ENCODE results near the gene S100A11. TPM values are rescaled to one million over a fixed set of nuclear protein-coding genes. Genes with fewer than 3 reads are reported as not detected.

S100A11 gene
- total and polyA plus RNA-seq, 7 experiments from 2014 or later: 28.6 to 442 (median 189) TPM

- Mint-ChIP-seq H3K9me3 (peaks cover 0 to 1% (median 0%) of the 10 kb centered on the region in 11 donors), H3K27ac (no peak overlapping the region), H3K36me3 (no peaks in the 10 kb centered on the region), H3K4me3 (no peak overlapping the region), H3K27me3 (peaks cover 38 to 63% (median 43%) of the 10 kb centered on the region in 5 donors), H3K4me1 (no peaks in the 10 kb centered on the region)
- intact Hi-C loops (cut with micrococcal nuclease): no loop called here
- Histone ChIP-seq H3K36me3 (ENCODE audit: control insufficient read depth in 2 of 3, insufficient read depth in 3 of 3, low read length in 3 of 3) (no peaks in the 10 kb centered on the region), H3K9me3 (ENCODE audit: control insufficient read depth in 2 of 3, low read length in 3 of 3) (no peaks in the 10 kb centered on the region), H3K4me3 (ENCODE audit: low read length) (no peak overlapping the region), H3K27me3 (ENCODE audit: control insufficient read depth in 2 of 2, insufficient read depth in 2 of 2, low read length in 2 of 2) (peaks cover 0 to 7% of the 10 kb centered on the region in 2 donors), H3K4me1 (ENCODE audit: control insufficient read depth in 2 of 2, insufficient read depth in 2 of 2, low read length in 2 of 2) (no peaks in the 10 kb centered on the region), H3K27ac (ENCODE audit: low read depth, low read length) (no peak overlapping the region)
- POLR2A ChIA-PET: no interaction called here
- ATAC-seq (no peak), DNase-seq (no peak)
- CTCF ChIA-PET: no interaction called here
Measured at GRCh38 chr1:152071123-152071522, 34.3 kb upstream of the S100A11 start.

GRCh38 chr1:152067929-152068328 lies 31.1 kb upstream of the S100A11 start:
- H3K9me3 ChIP-seq (ENCODE audit: control insufficient read depth in 2 of 3, low read length in 3 of 3): no peaks in the 10 kb centered on the region
- H3K36me3 Mint-ChIP-seq: no peaks in the 10 kb centered on the region
- H3K9me3 Mint-ChIP-seq: peaks cover 0 to 1% (median 0%) of the 10 kb centered on the region in 11 donors
- H3K4me3 Mint-ChIP-seq: no peak overlapping the region
- no peaks in the 10 kb centered on the region for H3K4me1 ChIP-seq (ENCODE audit: control insufficient read depth in 2 of 2, insufficient read depth in 2 of 2, low read length in 2 of 2)
- ATAC-seq (no peak), DNase-seq (no peak)
- peaks cover 33 to 51% (median 43%) of the 10 kb centered on the region in 5 donors for H3K27me3 Mint-ChIP-seq
- H3K27me3 ChIP-seq (ENCODE audit: control insufficient read depth in 2 of 2, insufficient read depth in 2 of 2, low read length in 2 of 2): peaks cover 0 to 7% of the 10 kb centered on the region in 2 donors
- no peak overlapping the region for H3K27ac Mint-ChIP-seq
- no peaks in the 10 kb centered on the region for H3K36me3 ChIP-seq (ENCODE audit: control insufficient read depth in 2 of 3, insufficient read depth in 3 of 3, low read length in 3 of 3)
- no peak overlapping the region for H3K27ac ChIP-seq (ENCODE audit: low read depth, low read length)
- no peaks in the 10 kb centered on the region for H3K4me1 Mint-ChIP-seq
- POLR2A ChIA-PET: interaction anchor here (0.5 kb wide), 1 partner anchor 44 kb away, joined by 4 read pairs; no protein-coding TSS in a partner anchor
- CTCF ChIA-PET: interaction anchor here (0.6 kb wide), 1 partner anchor 19 kb away, joined by 3 read pairs; no protein-coding TSS in a partner anchor
- no peak overlapping the region for H3K4me3 ChIP-seq (ENCODE audit: low read length)
- intact Hi-C loops (cut with micrococcal nuclease): no loop called here

DNA sequence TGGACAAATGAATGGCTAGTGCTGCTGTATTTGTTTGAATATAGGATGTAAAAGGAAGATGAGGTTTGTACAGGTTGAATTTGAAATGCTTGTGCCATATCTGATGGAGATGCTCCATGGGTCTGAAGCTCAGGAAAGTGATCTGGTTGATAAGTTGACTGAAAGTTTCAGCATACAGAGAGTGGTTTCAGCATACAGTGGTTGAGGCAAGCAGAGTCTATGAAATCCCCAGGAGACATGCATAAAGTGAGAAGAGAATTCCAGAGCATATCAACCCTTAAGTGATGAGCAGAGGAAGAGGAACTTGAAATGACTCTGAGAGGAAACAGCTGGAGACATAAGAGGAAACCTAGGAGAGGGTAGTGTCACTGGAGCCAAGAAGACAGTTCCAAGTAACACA lies 30.3 kb upstream of the S100A11 start:
- Histone ChIP-seq H3K27me3 (ENCODE audit: control insufficient read depth in 2 of 2, insufficient read depth in 2 of 2, low read length in 2 of 2) (peaks cover 0 to 6% of the 10 kb centered on the region in 2 donors), H3K27ac (ENCODE audit: low read depth, low read length) (no peak overlapping the region), H3K4me3 (ENCODE audit: low read length) (no peak overlapping the region), H3K9me3 (ENCODE audit: control insufficient read depth in 2 of 3, low read length in 3 of 3) (no peaks in the 10 kb centered on the region), H3K4me1 (ENCODE audit: control insufficient read depth in 2 of 2, insufficient read depth in 2 of 2, low read length in 2 of 2) (no peaks in the 10 kb centered on the region), H3K36me3 (ENCODE audit: control insufficient read depth in 2 of 3, insufficient read depth in 3 of 3, low read length in 3 of 3) (no peaks in the 10 kb centered on the region)
- H3K27ac Mint-ChIP-seq: no peak overlapping the region
- POLR2A ChIA-PET: no interaction called here
- DNase-seq (no peak), ATAC-seq (no peak)
- no peaks in the 10 kb centered on the region for H3K36me3 Mint-ChIP-seq
- H3K27me3 Mint-ChIP-seq: peaks cover 30 to 45% (median 37%) of the 10 kb centered on the region in 5 donors
- CTCF ChIA-PET: no interaction called here
- H3K4me3 Mint-ChIP-seq: no peak overlapping the region
- peaks cover 0 to 1% (median 0%) of the 10 kb centered on the region in 11 donors for H3K9me3 Mint-ChIP-seq
- no peaks in the 10 kb centered on the region for H3K4me1 Mint-ChIP-seq
- intact Hi-C loops (cut with micrococcal nuclease): no loop called here

DNA sequence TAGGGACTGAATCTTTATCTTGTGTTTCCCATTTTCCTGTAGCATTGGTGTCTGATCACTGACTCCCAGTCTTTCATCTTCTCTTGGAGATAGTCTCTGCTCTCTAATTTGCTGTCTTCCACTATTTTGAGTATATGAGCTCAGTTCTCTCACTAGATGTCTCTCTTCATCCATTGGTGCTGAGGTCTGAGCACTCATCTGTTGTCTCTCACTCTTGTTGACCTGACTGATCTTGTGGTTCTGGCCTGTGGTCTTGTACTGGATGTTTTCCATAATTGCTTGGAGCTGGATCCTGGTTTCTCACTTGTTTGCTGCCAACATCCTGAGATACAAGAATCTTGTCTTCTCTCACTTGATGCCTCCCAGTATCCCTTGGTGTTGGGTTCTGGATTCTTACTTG lies 25.1 kb upstream of the S100A11 start:
- Histone ChIP-seq H3K27me3 (ENCODE audit: control insufficient read depth in 2 of 2, insufficient read depth in 2 of 2, low read length in 2 of 2) (no peaks in the 10 kb centered on the region), H3K9me3 (ENCODE audit: control insufficient read depth in 2 of 3, low read length in 3 of 3) (no peaks in the 10 kb centered on the region), H3K36me3 (ENCODE audit: control insufficient read depth in 2 of 3, insufficient read depth in 3 of 3, low read length in 3 of 3) (no peaks in the 10 kb centered on the region), H3K4me3 (ENCODE audit: low read length) (no peak overlapping the region), H3K27ac (ENCODE audit: low read depth, low read length) (no peak overlapping the region), H3K4me1 (ENCODE audit: control insufficient read depth in 2 of 2, insufficient read depth in 2 of 2, low read length in 2 of 2) (no peaks in the 10 kb centered on the region)
- no peak overlapping the region for H3K27ac Mint-ChIP-seq
- H3K9me3 Mint-ChIP-seq: no peaks in the 10 kb centered on the region
- DNase-seq (no peak), ATAC-seq (no peak)
- intact Hi-C loops (cut with micrococcal nuclease): no loop called here
- no peaks in the 10 kb centered on the region for H3K4me1 Mint-ChIP-seq
- ChIA-PET CTCF (no interaction called here), POLR2A (no interaction called here)
- H3K27me3 Mint-ChIP-seq: peaks cover 17 to 27% (median 23%) of the 10 kb centered on the region in 5 donors
- no peaks in the 10 kb centered on the region for H3K36me3 Mint-ChIP-seq
- no peak overlapping the region for H3K4me3 Mint-ChIP-seq

DNA sequence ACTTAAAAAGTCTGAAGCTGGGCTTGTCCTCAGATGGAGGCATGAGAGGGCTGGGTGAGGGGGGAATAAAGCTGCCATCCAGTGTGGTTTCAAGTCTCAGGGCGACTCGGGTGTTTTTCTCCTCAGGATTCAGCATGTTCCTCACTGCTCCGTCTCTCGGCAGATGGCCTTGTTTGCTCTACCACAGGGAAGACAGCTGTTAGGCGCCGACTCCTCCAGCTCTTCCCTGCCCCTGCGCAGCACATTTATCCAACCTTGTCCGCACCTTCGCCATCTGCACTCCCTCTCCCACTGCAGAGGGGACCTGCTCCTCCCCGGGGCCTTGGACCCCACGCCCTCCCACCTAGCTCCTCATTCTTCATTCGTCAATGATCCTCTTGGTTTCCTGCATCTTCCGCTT lies 16.6 kb upstream of the S100A11 start:
- Mint-ChIP-seq H3K9me3 (no peaks in the 10 kb centered on the region), H3K27ac (no peak overlapping the region), H3K27me3 (peaks cover 0 to 49% (median 18%) of the 10 kb centered on the region in 5 donors), H3K4me1 (peaks cover 3 to 22% (median 9%) of the 10 kb centered on the region in 7 donors), H3K36me3 (no peaks in the 10 kb centered on the region), H3K4me3 (no peak overlapping the region)
- Histone ChIP-seq H3K27me3 (ENCODE audit: control insufficient read depth in 2 of 2, insufficient read depth in 2 of 2, low read length in 2 of 2) (peaks cover 0 to 5% of the 10 kb centered on the region in 2 donors), H3K27ac (ENCODE audit: low read depth, low read length) (no peak overlapping the region), H3K9me3 (ENCODE audit: control insufficient read depth in 2 of 3, low read length in 3 of 3) (no peaks in the 10 kb centered on the region), H3K4me3 (ENCODE audit: low read length) (no peak overlapping the region), H3K4me1 (ENCODE audit: control insufficient read depth in 2 of 2, insufficient read depth in 2 of 2, low read length in 2 of 2) (peaks cover 3 to 5% of the 10 kb centered on the region in 2 donors), H3K36me3 (ENCODE audit: control insufficient read depth in 2 of 3, insufficient read depth in 3 of 3, low read length in 3 of 3) (no peaks in the 10 kb centered on the region)
- POLR2A ChIA-PET: interaction anchor here (0.6 kb wide), 1 partner anchor 106 kb away, joined by 3 read pairs; the partner anchor contains the start of gene RPTN
- DNase-seq (no peak), ATAC-seq (no peak)
- CTCF ChIA-PET: interaction anchor here (0.9 to 6.1 kb wide), 8 partner anchors 12 to 406 kb away, joined by 3 to 97 read pairs (median 8); partner anchors contain the start of gene S100A11
- intact Hi-C loops (cut with micrococcal nuclease): no loop called here

DNA sequence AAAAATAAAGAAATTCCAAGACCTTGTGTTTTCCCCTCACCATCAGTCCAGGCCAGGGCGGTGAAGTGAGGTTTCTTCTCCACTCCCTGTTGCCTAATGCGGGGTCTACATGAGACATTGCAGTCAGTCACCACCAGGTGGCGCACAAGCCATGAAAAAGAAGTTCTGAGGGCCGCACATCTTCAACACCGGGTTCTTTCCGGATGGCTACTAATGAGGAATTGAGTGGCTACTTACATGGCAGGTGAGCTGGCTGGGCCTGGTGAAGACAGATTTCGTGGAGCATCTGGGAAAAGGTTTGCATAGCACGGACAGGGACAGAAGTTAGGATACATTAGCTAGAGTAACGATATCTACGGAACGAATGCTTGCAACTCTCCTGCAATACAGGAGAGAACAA lies 15.8 kb upstream of the S100A11 start:
- no peak overlapping the region for H3K4me3 Mint-ChIP-seq
- Histone ChIP-seq H3K9me3 (ENCODE audit: control insufficient read depth in 2 of 3, low read length in 3 of 3) (no peaks in the 10 kb centered on the region), H3K27ac (ENCODE audit: low read depth, low read length) (no peak overlapping the region), H3K4me3 (ENCODE audit: low read length) (no peak overlapping the region), H3K36me3 (ENCODE audit: control insufficient read depth in 2 of 3, insufficient read depth in 3 of 3, low read length in 3 of 3) (no peaks in the 10 kb centered on the region), H3K4me1 (ENCODE audit: control insufficient read depth in 2 of 2, insufficient read depth in 2 of 2, low read length in 2 of 2) (peaks cover 11% of the 10 kb centered on the region in 2 donors), H3K27me3 (ENCODE audit: control insufficient read depth in 2 of 2, insufficient read depth in 2 of 2, low read length in 2 of 2) (peaks cover 0 to 5% of the 10 kb centered on the region in 2 donors)
- H3K27me3 Mint-ChIP-seq: peaks cover 0 to 42% (median 12%) of the 10 kb centered on the region in 5 donors
- peaks cover 11 to 30% (median 17%) of the 10 kb centered on the region in 7 donors for H3K4me1 Mint-ChIP-seq
- ChIA-PET POLR2A (interaction anchor here (0.7 kb wide), 1 partner anchor 1453 kb away, joined by 3 read pairs; no protein-coding TSS in a partner anchor), CTCF (interaction anchor here (0.7 to 6.1 kb wide), 8 partner anchors 11 to 407 kb away, joined by 3 to 97 read pairs (median 8); partner anchors contain the start of gene S100A11)
- ATAC-seq (peak; percentile 31), DNase-seq (peak; percentile 51 to 81 (median 76))
- H3K36me3 Mint-ChIP-seq: no peaks in the 10 kb centered on the region
- intact Hi-C loops (cut with micrococcal nuclease): loop anchor here (1.0 kb wide), 6 partner anchors 17 to 408 kb away; no protein-coding TSS in a partner anchor
- H3K9me3 Mint-ChIP-seq: no peaks in the 10 kb centered on the region
- H3K27ac Mint-ChIP-seq: peak overlapping the region in 1 of 9 donors; percentile 7

All from naive thymus-derived CD4-positive, alpha-beta T cell (primary cell).